CD4-positive, alpha-beta T cell treated with Interleukin-6 at 100 ng/mL for 8 hours (primary cell): ENCODE data around the gene POU6F2.
"Not testable (repeated sequence)": the region's sequence is repeated elsewhere in the genome, so short reads cannot be mapped to it uniquely, and the experiment has no call there.

Source experiments
- DNase-seq: peaks from one replicate; pipeline ENCODE4 v3.0.0-alpha.2; 2020; ENCODE audit warnings: mixed read lengths, low spot score

POU6F2 gene

DNA sequence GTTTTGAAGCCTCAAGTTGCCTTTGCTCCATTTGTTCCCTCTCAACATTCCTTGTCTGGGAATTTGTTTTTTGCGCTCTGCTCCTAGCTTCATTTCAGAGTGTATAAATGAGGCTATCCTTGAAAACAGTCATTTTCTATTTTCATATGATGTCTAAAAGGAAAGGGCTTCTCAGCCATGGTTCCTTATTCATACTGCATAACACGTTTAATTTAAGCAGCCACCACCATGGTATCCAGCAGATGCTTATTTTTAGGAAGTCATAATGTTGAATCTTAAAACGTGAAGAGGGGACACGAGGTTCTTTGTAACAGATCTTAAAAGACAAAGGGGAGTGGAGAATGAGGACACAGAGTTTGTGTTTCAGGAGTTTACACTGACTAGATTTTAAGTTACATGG lies 14.5 kb downstream of the POU6F2 start:
- DNase-seq = no peak

DNA sequence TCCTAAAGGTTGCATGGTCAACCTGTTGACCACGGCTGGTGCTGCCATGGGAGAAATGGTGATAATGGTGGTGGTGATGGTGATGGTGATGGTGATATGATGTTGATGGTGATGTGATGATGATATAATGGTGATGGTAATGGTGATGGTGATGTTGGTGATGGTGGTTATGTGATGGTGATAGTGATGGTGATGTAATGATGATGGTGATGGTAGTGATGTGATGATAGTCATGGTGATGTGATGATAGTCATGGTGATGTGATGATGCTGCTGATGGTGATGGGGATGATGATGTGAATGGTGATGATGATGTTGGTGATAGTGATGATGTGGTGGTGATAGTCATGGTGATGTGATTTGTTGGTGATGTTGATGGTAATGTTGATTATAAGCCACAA lies 23.9 kb downstream of the POU6F2 start:
- no peak for DNase-seq

DNA sequence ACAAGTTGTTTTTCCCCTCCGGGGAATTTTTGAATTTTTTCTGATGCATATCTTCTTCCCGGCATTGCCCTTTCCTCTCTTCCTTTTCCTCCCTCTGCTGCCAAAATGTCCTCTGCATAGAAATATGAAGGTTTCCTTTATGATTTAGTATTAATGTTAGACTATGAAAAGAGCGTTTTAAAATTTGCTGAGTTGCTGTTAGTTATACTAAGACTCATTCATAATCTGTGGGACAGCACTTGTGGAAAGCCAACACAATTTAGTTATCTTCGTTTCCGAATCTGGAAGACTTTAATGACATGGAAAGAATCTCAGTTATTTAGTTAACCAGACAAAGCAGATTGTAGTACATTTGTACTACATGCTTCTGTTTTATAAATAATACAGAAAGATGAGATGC lies 25.0 kb downstream of the POU6F2 start:
- DNase-seq = no peak

DNA sequence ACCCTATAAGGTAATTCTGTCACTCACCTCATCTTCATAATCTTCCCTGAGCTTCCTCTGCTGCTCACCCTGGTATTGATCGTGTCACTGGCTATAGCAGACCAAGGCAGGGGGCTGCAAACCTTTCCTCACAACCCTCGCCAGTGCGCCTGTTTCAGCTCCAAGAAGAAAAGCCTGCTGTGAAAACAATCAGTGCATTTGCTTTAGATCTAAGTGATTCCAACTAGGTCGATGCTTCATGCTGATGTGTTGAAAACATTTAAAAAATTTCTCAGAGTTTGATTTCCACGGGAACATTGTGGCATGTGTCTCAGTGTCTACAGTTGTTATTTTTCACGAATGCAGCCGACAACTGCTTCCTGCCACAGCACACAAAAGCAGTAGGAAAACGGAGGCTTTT lies 27.3 kb downstream of the POU6F2 start:
- no peak for DNase-seq

DNA sequence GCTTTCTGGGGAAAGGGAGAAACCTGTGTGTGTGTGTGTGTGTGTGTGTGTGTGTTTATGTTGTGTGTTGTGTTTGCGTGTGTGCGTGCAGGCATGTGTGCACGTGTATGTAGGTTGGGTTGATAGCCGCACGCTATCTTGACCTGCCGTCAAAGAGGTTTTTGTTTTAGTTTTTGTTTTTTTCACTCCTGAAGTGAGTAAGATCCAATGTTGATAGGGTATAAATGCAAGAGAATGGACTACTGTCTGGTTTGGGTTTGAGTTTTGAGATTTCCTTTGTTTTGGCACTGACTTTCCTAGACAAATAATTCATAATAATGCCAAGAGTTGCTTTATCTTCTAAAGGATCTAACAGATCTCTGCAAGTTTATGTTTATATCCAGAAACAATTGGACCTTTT lies 27.8 kb downstream of the POU6F2 start:
- DNase-seq = no peak

DNA sequence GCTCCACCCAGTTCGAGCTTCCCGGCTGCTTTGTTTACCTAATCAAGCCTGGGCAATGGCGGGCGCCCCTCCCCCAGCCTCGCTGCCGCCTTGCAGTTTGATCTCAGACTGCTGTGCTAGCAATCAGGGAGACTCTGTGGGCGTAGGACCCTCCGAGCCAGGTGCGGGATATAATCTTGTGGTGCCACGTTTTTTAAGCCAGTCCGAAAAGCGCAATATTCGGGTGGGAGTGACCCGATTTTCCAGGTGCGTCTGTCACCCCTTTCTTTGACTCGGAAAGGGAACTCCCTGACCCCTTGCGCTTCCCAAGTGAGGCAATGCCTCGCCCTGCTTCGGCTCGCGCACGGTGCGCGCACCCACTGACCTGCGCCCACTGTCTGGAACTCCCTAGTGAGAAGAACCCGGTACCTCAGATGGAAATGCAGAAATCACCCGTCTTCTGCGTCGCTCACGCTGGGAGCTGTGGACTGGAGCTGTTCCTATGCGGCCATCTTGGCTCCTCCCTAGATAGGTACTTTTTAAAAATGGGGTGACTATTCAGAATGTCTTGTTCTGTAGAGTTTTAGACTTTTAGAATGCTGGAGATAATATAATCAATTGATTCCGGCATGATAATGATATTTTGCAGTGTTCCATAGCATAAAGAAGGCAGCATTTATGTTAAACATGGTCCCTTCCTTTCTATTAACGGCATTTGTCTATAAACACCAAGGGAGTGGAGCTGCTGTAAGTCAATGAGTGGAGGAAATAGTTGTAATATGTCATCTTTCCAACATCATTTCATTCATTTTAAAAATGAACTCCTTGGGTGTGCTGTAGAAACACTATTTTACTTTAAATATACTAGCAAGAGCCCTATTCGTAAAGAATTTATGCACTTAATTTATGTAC lies 35.6 kb downstream of the POU6F2 start:
- DNase-seq = not testable (repeated sequence)

DNA sequence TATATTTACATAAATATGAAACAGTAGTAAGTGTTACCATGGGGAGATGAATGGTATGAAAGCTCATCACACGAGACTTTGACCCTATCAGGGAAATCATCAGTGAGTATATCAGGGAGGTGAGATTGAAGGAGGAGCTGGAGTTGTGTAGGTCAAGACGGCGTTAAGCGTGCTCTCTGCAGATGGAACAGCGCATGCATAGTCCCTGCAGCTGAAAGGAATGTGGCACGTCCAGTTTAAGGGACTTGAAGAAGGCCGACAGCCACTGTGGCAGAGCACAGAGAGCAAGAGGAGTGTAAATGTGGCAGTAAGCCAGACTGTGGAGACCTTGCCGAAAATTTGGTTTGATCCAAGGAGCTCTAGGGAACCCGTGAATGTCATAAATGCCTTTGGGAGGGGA lies 38.9 kb downstream of the POU6F2 start:
- DNase-seq = no peak

DNA sequence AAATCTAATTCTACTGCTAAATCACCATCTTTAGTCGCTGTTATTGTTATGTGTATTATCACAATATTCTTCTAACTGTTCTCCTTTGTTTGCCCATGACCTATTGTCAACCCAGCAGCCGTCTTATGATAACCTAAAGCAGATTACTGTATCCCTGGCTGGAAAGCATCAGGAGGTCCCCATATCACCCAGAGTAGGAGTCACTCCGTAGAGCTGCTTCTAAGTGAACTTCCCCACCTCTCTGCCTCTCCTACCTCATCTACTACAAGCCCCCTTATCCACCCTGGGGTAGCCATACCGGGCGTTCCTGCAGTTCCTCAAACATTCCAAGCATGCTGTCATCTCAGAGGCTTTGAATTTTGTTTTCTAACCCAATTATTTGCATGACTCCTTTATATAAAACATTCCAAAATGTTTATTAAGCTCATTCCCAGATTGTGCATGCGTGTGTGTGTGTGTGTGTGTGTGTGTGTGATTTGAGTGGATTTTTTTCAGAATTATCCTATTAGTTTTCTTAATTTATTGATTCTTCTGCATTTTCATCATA lies 39.7 kb downstream of the POU6F2 start:
- DNase-seq = no peak

DNA sequence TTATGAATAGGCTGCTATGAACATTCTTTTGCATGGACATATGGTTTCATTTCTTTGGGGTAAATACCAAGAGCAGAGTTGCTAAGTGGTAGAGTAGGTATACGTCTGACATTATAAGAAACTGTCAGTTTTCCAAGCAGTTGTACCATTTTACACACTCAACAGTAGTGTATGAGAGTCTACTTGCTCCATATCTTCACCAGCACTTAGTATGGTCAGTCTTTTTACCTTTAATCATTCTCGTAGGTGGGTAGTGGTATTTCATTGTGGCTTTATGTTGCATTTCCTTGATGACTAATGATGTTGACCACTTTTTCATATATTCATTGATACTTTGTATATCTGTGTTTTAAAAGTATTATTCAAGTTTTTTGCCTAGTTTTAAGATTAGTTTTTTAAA lies 45.1 kb downstream of the POU6F2 start:
- no peak for DNase-seq

DNA sequence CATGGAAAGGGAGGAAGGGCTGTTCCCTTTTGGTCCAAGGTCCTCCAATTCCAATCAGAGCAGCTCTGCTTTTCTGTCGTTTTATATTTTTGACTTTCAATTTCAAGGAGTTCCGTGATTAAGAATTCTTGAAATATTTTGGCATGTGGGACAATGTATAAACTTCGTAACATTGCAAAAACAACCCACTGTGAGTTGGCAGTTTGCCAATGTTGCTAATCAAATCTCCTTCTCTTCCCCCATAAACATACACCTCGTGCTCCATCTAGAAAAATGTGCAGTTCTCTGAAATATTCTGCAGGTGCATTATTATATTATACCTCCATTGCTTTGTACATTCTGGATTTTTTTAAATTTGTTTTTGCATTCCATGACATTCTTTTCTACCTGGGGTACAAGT lies 49.8 kb downstream of the POU6F2 start:
- DNase-seq = no peak

DNA sequence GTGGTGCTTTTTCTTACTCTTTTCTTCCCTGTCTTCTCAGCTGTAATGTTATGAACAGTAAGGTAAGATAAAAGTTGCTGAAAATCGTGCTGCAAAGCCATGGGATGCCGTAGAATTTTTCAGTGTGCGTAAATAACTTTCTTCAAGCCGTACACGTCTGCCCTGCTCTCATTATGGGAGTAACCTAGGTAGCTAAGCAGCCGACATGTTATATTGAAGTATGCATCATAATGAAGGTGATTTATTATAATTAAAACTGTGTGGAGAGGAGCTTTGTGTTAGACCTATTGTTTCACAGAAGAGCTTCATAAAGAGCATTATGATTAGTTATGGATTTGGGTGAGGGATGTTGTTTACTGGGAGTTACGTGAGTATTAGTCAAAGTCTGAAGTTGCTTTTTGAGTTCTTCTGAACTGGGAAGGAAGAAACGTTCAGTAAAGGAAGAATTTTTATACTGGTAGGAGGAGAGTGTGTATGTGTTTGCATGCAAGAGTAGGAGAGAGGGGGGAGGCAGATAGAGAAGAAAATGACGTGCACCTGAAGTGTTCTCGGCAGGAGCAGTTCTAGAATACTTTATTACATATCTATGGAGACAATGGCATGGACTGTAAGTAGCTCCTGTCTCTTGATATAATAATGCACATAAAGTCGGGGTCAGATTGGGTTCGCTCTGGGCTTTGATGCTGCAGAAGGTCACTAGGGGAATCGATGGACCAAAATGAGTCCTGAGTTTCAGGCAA lies 56.3 kb downstream of the POU6F2 start:
- no peak for DNase-seq

DNA sequence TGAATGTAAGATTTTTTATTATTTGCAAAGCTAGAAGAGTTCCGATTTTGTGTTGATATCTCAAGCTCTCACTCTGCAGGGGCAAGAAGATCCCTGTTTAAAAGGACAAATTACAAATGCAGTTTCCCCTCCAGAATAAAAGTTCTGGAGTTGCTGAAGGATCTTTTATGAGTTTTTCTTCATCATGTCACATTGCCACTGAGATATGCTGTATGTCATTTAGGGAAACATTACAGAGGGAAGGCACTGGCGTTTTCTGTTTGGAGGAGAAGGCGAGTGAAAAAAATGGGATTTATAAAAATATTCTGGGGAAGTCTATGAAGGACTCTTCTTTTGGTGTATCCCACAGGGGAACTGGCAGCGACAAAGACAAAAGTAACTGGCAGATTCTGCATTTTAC lies 57.4 kb downstream of the POU6F2 start:
- no peak for DNase-seq

DNA sequence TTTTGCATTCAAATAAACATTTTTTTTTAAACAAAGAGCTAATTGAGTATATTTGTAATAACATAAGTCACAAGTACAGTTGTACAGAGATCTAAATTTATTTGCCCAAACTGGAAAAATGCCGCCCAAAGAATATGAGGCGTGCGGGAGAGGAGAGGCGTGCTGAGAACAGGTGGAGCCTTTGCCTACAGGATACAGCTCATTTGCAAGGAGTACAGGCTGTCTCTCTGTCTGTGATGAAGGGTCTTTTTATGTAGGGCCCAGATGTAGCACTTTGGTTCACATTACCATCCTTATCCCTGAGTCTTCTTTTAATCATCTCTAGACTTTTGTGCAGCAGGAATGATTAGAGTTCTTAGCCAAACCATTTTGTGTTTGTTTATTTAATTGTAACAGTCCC lies 58.2 kb downstream of the POU6F2 start:
- no peak for DNase-seq

DNA sequence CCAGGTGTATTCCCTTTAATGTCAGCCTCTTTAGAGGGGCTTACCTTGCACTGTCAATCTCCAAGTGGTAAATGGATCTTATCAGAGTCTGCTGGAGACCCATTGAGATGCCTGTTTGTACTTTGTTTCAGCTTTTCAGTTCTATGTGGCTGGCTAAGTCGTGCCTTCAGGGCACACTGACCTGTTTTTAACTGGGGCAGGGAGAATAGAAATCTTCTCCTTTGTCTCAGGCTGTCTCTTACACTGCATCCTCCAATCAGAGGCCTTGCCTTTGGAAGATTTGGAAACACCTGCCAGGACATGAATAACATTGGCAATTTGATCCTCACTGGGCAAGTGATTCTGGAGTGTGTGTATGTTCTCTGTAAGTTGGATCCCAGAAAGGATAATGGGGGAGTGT lies 65.0 kb downstream of the POU6F2 start:
- DNase-seq = no peak

DNA sequence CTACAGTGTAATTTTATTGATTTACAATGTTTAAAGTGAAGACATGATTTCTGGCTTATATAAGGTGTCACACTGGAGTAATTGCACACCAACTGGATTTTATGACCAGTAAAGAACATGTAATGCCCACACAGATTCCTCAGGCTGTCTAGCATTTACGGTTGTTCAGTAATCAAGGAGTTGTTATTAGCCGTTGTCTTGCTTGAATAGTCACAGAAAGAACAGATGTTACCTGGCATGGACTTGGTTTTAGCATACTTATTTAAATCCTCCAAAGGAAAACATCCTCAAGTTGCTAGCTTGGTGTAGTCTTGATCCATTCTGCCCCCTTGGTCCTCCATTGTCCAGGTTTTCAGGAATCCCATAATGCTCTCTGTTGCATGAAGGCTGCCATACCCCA lies 65.8 kb downstream of the POU6F2 start:
- no peak for DNase-seq

DNA sequence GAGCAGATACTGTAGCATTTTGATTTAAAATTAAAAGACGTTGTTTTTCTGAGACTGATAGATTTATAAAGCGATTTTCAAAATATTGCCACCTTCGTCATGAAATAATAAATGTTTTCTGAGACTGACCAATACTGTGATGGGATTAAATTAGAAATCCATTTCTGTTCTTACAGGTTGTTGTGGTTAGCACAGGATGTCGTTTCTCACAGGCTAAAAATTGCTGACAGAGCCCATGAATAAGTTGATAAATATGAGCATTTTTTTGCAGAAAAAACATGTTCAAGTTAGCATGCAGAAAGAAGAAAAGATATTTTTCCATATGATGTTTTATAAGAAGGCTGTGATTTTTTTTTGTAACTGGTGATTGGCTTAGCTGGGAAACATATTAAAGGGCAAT lies 66.8 kb downstream of the POU6F2 start:
- DNase-seq = no peak

DNA sequence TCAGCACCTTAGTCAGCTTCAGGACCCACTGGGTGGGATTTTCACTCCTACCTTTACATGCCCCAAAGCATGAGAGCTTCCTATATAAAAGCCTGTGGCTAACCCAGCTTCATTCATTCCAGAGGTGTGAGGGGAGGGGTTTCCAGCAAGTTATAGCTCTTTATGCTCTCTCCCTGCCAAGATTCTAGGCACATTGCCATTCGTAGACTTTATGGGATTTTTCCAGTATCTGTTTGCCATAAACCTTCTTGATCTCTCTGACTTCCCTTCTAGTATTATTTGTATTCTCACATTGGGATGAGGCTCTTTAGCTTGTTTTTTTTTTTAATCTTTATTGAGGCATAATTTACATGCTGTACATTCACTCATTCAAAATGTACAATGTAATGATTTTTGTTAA lies 67.5 kb downstream of the POU6F2 start:
- no peak for DNase-seq

DNA sequence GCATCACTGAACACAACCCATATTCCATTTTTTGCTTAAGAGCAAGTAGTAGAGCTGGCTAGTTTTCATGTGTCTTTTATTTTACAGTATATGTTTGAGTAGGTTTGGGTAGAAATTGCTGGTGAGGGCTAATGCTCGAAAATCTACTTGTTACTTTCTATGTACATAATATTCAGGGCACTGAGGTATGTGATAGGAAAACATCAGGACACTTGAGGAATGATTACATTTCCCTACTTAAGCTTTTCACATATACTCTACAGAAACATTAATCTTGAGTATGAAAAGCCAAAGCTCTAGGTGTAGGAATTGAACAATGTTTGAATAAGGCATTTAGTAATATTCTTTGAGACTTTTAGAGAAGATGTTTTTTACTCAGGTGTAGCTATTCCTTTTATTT lies 73.6 kb downstream of the POU6F2 start:
- no peak for DNase-seq

DNA sequence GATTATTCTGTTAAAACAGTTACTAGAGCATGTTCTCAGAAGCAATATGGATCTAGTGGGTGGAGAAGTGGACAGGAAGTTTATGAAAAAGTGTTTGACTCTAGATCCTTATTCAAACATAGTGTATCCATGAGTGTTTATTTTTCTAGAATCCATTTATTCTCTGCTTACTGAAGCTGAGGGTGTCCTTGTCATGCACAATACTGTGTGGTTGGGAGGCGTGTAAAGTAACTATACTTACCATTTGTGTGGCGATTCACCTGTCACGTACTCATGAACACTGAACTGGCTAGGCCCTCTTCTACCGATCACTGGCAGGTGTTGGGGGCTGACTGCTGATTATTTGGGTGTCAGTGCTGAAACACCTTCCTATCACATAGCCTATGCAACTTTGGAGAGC lies 74.0 kb downstream of the POU6F2 start:
- no peak for DNase-seq

DNA sequence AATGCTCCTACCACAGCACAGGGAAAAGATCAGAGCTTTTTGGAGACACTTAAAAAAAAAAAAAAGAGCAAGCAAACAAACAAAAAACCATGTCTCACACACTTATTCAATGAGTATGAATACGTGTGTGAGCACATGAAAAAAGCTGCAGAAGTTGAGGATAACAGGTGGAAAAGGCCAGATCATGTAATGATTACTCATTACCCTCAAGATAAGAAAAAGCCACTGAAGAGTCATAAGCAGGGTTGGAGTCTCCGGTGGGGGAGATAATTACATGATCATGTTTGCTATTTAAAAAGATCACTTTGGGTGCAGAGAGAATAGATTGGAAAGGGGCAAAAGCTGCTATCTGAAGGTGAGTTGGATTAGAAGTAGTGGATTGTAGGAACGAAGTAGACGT lies 77.0 kb downstream of the POU6F2 start:
- DNase-seq = no peak

DNA sequence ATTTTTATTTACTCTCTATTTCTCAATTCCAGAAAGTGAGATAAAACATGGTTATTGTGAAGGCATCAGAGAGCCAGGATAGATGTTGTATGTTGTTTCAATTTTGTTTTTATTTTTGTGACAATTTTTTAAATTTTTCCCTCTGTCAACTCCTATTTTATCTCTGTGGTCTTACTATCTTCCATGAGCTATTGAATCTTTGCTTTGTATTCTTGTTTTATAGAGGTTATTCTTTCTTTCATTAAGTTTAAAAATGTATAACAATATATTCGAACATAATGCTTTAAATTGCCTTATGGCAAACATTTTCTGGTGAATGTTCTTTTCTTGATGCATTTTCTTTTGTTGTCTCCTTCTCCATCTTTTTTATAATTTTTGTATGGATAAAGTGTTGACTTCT lies 78.4 kb downstream of the POU6F2 start:
- DNase-seq = no peak

DNA sequence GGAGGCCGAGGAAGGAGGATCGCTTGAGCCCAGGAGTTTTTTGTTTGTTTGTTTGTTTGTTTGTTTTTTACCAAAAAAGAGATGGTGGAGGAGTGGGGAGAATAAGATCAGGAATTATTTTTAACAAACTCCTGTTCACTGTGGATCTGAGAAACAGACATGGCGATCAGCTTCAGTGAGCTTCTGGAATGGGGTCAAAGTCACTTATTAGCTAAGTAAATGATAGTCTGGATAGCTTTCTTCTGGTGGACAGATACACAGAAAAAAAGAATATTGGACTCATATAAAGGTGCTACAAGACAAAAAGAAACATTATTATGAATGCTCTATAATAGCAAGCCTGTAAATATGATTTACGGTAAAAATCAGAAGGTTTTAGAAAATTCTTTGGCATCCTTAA lies 85.1 kb downstream of the POU6F2 start:
- DNase-seq = no peak

DNA sequence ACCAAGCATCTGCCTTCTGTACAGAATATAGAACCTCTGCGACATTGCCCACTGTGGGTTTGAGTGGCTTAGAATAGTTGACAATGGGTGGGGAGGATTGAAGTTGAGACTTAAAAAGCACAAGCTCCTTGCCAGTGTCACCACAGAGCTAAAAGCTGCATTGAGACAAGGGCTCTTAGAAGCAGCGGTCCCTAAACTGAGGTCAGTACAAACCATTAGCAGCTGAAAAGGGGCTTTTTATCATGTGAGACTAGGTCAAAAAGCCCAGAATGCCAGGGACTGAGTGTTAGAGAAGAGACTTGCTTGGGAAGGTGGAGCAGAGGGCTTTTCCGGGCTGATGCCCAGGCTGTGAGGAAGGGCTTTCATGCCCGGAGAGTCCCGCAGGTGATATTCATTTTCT lies 91.3 kb downstream of the POU6F2 start:
- DNase-seq = no peak
